GOT3 (cell line): ENCODE data around the gene TAGAP.

Experiments used
- DNase-seq: peaks from one replicate; lab custom pipeline; 2025; ENCODE audit warnings: mixed read lengths; lab: John Stamatoyannopoulos, UW

Gene TAGAP

DNA sequence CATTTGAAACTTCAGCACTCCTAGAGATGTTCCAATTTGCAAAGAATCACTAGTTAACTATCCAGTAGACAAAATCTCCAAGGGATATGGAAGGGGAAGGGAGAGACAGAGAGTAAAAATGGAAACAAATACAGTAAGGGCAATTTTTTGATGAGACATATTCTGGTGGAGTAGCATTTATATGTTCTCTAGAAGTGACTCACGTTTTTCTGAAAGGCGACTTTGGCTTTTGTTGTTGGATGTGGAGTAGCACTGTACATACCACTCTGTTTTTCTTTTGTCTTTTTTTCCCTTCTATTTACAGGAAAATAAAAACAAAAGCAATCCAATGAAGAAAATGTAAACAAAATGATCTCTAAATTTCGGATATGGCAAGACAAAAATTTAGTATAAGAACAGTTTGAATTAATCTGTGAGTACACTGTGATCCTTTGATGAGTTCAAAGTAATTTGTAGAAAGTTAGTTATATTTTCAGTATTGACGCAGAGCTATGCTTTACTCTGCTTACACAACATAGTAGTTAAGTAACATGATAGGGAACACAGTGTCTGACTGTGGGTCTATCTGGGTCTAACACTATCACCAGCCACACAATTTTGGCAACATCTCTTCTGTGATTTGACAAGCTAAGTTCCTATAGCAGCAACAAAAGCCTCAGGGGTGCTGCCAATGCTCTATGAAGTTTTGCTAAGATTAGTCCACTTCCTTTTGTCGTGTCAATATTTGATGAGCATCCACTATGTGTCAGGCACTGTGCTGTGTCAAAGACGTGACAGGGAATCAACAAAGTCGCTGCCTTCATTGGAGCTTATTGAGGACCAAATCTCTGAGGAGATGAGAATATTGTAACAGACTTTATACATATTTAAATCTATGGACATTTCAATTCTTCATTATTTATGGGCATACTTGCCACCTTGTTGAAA lies 27.3 kb upstream of the TAGAP start:
- DNase-seq, result no peak

DNA sequence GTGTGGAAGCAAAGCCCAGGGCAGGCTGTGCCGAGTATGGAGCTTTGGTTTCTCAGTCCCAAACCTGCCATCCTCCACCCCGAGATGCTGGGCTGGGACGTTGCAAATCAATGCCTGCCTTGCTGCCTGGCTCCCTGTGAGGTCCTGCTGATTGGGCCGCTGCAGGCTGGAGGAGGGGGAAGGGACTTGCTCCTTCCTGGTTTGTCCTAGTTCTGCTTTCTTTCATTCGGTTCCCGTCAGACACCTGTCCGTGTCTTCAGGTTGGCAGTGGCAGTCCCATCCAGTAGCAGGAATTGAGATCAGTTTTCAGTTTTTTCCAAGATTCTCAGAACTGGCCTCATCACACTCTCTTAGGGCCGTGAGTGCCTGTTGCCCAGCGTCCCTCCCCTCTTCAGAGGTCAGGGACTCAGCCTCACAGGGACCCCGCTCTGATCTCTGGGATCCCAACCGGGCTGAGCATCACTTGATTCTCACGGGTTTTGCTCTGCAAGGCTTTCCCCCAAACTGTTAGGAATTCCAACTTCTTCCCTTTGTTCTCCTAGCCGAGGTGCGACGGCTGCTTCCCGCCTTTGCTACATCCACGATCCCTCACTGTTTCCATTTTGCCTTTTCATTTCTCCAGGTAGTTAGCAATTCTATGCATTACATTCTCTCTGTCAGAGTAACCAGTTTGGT lies 24.2 kb upstream of the TAGAP start:
- no peak for DNase-seq

DNA sequence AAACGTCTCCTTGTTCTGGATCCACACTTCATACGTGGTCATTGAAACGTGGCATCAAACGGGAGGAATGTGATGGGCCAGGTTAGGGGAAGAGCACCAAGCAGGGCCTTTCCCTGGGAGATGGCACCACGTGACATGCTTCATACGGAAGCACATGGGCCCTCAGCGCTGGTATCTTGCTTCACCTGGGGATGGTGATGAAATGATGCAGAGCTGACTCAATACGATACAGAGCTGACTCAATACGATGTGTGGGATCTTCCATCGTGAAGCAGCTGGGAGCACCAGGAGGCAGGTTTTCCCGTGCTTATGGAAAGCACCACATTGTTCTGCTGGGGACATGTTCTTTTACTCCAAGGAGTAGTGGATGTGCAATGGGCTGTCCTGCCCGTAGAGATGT lies 22.5 kb upstream of the TAGAP start:
- DNase-seq, result no peak

DNA sequence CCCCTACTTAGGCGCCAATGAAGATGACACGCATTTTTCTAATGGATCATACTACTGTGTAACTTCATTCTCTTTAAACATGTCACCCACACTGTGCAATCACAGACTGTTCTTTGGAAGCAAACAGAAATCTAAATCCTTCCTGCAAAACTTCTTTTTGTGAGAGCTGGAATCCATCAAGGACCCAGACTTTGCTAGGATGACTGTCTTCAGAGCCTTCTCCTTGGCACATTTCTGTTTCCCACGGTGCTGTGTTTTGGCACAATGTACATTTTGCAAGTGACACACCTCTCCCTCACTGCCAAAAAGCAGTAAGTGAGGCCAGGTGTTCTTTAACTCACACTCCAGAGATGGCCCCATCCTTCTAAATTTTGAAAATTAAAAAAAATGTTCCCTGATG lies 21.7 kb upstream of the TAGAP start:
- DNase-seq, result no peak

DNA sequence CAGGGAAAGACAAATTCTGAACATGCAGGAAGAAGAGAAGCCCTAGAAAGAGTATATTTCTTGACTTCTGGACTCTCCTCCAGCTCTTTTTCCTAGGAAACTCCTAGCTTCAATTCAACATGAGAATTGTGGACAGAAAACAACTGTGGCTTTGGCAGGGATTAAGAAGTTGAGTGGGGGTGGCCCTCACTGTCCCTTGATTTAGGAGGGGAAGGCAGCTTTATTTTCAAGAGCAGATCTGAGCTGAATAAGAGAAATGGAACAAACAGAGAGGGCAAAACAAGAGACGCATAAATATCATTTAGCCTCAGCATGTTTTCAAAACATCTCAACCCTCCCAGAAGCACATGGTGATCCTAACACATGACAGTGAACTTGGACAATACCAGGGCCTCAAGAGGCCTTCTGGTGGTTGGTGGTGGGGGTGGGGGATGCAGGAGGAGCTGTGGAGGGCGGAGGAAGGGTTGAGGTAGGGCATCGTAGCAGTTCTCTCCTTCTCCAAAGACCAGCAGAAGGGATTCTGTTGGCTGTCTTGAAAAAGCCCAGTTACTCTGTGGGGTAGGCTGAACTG lies 21.1 kb upstream of the TAGAP start:
- DNase-seq, result no peak

DNA sequence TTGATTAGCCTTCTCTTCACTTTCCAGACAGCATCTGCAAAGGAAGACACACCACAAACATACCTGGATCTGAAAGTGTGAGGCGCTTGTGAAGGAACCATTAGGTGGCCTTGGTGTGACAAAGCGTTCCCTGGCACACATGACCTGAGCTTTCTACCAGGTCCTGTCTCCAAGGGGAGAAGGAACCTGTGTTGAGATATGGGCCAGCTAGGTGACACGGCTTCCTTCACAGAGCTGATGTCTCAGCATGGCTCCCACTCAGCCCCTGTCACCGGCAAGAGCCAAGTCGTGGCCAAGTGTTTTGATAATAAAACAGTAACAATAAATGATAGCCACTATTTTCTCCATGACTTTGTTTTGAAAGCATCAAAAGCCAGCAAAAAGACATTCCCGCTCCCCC lies 20.3 kb upstream of the TAGAP start:
- no peak for DNase-seq

DNA sequence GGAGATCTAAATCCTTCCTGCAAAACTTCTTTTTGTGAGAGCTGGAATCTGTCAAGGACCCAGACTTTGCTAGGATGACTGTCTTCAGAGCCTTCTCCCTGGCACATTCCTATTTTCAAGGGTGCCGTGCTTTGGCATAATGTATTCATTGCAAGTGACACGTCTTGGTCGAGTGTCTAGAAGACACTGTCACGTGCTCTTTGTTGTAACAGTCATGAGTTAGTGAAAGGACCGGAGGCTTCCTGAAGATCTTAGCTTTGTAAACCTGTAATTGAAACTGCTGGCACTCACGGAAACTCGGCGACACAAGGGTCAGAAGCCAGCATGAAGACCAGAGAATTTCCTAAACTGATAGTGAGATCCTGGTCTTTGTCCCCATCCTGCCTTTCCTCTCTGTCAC lies 19.7 kb upstream of the TAGAP start:
- no peak for DNase-seq

DNA sequence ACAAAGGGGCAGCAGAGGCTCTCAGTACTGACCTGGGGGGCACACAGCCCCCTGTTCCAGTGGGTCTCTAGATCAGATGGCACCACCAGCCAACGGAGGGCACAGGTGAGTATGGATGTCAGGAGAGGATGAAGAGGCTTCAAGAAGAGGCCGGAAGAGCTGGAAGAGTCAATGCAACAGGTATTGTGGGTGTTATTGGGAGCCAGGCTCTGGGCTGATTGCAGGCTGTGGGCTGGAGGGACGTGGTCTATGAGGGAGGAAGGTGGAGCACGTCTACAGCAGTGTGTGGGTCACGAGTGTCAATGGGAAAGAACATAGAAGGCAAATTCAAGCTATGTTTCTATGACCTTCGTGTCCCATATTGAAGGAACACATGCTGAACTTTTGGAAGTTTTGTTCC lies 18.8 kb upstream of the TAGAP start:
- no peak for DNase-seq

DNA sequence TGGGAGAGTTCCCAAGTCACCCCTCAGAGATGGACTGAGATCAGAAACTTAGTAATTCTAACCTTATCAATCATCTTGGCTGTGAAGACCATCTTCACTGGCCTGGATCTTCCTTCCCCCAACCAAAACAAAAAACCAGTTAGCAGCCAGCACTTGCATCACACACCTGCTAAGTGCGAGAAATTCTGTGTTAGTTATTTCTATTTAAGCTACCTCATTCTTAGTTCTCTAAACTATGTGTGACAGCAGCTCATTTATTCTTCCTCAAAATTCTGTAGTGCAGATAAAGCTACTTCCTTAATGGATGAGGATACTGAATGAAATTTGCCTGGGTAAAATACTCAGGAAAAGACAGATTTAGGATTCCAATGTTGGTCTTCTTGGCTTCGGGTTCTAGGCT lies 18.2 kb upstream of the TAGAP start:
- no peak for DNase-seq

DNA sequence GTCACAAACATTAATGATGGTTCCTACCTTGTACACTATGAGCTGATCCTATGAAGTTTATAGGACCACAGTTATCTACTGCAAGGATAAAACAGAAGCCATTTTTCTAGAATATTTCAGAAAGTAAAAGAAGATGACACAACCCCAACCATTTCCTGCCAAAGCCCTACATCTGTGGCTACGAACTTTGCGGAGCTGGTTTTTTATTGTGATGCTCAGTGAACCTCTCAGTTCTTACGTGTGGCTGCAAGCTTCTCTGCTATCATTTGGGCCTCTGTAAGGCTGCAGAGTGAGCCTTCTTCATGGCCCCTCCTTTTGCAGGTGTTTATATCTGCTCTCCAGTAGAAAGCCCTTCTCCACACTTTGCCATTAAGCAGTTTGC lies 17.8 kb upstream of the TAGAP start:
- no peak for DNase-seq

DNA sequence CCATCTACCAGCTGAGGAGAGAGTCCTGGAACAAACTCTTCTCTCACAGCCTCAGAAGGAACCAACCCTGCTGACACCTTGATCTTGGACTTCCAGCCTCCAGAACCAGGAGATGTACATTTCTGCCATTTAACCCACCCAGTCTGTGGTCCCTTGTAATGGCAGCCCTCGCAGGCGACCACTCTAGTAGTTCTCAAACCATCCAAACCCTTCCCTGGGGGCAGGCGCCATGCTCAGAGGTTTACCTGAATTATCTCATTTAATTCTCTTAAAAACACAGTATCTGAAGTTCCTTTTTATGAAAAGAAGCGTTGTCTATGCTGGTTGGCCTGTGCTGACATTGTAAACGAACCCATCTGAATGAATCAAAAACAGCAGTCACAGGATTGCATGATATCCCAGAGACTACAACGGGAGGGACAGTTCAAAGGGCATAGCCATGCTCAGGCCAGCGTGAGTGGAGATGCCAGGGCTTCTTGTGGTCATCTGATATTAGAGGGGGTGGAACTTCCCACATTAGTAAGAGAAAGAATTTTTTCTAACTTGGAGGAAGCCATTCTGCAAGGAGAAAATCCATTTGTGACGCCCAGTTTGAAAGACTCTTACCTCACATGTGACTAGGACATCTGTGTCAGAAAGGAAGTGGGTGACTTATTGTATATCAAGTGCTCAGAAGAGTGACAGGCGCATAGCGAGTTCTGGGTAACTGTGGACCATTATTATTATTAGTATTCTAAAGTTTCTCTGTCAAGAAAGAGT lies 17.2 kb upstream of the TAGAP start:
- DNase-seq, result no peak

DNA sequence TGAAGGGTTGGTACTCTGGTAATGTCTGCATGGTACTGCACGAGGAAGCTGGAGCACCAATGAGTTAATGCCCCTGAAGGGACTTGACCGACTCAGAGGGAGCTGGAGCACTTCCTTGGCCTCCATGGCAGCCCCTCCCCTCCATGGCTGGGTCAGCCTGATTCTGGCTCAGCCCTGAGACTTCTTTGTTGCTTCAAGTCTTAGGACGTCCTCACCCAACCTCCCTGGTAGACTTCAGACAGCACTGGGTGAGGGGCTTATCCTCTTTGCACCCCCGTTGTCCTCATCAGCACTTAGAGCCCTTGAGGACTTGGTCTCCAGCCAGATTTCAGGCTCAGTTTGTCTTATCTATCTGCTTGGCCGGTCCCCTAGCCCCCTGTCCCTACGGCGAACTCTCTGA lies 16.4 kb upstream of the TAGAP start:
- DNase-seq, result no peak

DNA sequence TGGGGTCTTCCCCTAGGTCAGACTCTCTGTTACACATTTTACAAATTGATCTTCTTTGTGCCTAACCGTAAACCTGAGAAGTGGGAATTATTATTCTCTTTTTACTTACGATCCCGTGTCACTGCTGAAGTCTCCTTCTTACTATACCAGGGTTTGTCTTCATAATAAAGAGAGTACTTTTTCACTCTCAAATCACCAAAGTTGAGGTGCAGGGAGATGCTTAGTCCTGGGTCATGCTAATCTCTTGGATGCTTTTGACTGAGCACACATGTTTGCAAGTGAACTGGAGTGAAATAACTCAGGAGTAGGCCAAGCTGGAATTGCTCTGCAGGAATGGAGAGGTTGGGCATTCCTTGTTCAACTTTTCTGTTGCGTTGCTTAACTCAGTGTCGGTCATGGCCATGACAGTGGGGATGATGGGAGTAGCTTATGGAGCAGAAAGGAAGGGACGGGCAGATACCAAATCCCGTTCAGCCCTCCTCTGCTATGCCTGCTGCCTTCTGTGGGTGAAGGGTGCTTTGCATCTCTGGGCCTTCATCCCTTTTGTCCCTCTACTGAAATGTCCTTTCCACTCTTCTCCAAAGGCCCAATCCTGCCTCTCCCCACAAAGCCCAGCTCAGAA lies 15.2 kb upstream of the TAGAP start:
- DNase-seq, result no peak

DNA sequence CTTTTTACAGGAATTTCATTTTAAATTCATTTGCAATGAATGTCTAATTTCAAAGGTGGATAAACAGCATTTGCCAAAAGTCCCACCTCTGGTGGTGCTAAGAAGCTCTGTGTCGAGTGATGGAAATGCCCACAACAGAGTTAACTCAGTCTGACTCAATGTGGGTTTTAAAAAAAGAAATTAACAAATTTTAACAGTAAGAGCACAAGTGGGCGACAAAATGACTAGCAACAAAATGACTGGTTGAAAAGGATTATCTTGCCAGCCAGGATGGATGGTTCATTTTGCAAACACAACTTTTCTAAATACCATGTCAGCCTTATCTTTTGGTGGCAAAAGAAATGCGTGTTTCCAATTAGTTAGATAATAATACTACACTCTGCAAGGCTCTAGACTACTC lies 14.3 kb upstream of the TAGAP start:
- DNase-seq, result no peak

DNA sequence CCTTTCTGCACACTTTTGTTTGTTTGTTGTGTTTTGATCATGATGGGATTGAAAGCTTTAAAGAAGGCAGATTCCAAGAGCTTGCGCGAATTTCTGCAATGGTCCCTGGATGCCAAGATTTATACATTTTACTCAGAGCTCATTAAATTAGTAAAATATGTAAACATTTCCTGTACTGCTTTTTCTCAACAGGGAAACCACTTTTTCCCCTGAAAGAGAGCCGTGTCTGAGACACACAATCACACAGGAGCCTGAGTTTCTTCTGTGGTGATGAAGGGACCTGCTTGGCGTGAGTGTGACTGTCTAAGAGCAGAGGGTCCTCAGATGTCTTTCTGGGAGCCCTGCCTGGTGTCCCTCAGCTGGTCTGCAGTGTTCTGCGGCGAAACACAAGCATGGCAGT lies 12.1 kb upstream of the TAGAP start:
- DNase-seq, result no peak

DNA sequence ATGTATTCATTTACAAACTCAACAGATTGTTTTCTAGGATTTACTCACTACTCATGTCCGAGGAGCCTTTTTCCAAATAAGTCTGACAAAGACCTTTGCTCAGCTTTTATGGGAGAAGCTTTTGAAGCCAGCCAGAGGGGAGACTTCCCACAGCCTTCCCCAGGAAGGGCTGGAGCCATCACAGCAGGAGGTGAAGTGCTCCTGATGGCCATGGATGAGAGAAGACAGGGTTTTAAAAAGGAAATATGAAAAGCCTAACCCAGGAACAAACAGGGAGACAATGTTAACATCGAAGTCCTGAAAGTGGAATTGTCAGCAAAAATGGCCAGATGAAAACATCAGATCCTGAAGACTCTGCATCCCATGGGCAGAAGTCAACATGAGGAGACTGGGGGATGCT lies 11.6 kb upstream of the TAGAP start:
- no peak for DNase-seq

DNA sequence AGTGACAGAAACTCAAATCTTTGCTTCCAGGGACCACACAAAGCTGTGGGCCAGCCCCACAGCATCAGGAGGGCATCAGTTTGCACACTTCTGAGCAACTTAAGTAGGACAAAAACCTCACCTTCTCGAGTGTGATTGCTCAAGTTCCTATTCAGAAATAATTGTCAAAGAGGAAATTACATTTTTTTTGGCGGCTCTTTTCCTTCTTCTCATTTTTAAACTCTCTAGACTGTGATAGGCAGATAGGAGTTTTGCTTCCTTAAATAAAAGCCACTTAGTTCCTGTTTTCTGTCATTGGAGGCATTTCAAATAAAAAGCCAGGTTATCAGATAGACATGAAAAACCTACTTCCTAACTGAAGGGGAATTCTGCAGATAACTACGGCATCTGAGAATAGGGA lies 11.2 kb upstream of the TAGAP start:
- DNase-seq, result no peak

DNA sequence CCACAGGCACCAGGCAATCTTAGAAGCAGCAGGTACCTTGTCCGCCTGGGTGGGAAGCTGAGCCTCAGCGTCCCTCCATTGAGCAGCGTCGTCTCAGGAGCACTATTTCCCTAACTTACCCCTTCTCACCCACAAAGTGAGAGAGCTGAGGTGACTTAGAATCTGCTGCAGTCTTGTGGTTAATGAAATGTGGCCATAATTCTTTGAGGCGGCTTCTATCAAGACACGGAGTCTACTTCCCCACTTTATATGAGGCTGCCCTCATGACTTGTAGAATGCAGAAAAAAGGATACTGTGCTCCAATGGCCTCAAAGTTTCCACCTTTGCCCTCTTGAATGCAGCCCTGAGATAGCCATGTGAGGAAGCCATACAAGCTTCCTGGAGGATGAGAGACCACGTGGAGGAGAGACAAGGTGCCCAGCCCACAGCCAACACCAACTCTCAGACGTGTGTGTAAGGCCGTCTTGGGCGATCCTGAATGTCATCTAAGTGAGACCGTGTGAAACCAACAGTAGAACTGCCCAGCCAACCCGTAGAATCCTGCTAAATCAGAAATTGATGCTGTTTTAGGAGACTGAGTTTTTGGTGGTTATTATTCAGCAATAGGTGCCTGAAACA lies 9.1 kb upstream of the TAGAP start:
- DNase-seq, result no peak

DNA sequence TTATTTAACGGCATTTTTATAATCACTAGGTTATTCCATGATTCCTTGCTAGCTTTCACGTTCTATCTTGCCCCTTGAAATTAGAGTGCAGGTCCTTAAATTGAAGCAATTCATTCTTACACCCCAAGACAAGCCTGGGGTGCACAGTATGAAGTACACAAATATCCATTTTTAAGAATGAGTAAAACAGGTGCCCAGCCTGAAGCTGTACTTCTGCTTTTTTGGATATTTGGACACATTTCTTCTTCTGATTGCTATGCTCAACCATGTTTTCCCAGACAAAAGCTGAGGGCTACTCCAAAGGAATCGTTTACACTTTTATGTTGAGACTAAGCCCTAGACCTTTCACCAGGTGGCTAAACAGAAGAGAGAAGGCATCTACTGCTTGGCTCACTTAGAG lies 7.9 kb upstream of the TAGAP start:
- no peak for DNase-seq

DNA sequence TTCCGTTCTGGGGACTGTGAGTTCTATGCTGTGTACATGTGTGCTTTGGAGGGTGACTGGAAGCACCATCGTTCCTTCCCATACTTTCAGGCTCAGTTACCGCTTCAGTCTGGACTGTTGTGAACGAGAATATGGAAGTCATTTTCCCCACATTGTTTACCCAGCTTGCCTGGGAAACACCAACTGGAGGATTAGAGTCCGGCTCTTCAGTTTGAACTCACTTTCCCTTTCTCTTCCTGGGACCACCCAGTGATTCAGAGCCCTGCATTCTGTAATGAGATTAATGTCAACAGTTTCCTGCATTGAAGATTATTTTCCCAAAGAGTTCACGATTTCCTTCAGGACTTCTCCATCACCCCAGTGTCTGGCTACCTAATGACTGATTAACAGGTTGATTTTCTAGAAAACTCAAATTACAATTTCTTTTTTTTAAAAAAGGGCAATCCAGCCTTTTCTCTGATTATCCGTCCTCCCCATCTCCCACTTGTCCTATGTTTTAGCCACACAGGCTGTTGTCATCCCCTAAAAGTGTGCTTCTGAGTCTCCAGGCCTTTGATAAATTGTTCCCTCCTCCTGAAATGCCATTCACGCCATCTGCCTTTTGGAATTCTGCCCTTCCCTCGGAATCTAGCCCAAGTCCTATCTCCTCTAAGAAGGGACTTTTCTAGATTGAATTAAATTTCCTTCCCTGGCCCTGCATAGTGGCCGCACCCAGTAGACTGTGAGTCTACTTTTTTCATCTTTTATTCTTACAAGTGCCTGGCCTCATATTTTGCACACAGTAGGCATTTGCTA lies 3.3 kb upstream of the TAGAP start:
- DNase-seq, result no peak

DNA sequence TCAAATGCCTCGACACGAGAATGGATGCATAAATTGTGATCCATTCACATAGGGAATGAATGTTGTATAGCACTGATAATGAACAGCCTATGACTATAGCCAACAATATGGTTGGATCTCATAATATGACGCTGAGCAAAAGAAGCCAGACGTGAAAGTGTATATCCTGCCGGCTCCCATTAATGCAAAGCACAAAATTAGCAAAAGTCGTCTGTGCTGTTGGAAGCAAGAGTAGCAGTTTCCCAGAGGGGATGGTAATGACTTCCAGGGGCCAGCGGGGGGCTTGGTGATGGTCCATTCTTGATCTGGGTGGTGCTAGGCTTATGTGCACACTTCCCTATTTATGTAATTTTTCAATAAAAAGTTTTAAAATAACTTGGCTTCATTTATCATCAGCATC lies 1.0 kb upstream of the TAGAP start:
- no peak for DNase-seq
